HEK293T (cell line): ENCODE results near the gene DHRSX.

Experiments
- BHLHE40 ChIP-seq: fragments of 450-650 bp; IDR thresholded peaks from 2 replicates; pipeline ENCODE4 v1.6.1; 2016; ENCODE audit warnings: mild to moderate bottlenecking, moderate library complexity, borderline replicate concordance
- CTBP1 ChIP-seq: fragments of 450-650 bp; IDR thresholded peaks from 2 replicates; pipeline ENCODE4 v1.6.1; 2016; ENCODE audit warnings: borderline replicate concordance
- ELF4 ChIP-seq: fragments of 450-650 bp; IDR thresholded peaks from 2 replicates; pipeline ENCODE4 v1.6.1; 2017; ENCODE audit warnings: antibody characterized with exemption
- ZNF384 ChIP-seq: fragments of 450-650 bp; IDR thresholded peaks from 2 replicates; pipeline ENCODE4 v1.6.1; 2016

DNA sequence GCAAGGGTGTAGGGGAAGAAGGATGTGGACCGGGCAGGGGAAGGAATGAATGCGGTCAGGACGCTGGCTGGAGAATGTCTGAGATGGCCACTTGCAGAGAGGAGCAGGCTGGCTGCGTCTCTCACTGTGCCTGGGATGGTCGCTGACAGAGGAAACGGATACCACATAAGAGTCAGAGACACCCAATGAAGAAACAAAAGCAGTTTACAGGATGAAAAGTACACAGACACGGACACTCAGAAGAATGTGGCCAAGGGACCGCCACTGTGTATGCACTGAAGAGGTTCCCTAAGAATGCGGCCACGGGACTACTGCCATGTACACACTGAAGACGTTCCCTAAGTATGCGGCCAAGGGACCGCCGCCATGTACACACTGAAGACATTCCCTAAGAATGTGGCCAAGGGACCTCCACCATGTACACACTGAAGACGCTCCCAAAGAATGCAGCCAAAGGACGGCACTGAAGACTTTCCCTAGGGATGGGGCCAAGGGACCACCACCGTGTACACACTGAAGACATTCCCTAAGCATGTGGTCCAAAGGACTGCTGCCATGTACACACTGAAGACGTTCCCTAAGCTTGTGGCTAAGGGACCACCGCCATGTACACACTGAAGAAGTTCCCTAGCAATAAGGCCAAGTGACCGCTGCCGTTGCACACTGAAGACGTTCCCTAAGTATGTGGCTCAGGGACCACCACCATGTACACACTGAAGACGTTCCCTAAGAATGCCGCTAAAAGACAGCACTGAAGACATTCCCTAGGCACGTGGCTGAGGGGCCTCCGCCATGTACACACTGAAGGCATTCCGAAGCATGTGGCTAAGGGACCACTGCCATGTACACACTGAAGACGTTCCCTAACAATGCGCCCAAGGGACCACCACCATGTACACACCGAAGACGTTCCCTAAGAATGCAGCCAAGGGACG is 32.2 kb downstream of the DHRSX start:
- TF ChIP-seq BHLHE40: no peak
- TF ChIP-seq ELF4: no peak
- TF ChIP-seq ZNF384: no peak
- TF ChIP-seq CTBP1: no peak
